NB4 (cell line): ENCODE measurements around the gene PLXDC2.

Experiments used
- POLR2A ChIP-seq: IDR thresholded peaks from 2 replicates; pipeline ENCODE4 v1.6.1; 2011; ENCODE audit warnings: mild to moderate bottlenecking; ENCODE audit not compliant: insufficient read length; ENCODE audit errors: extremely low read depth
- TF ChIP-seq, protein P1 (sequence below): IDR thresholded peaks from one replicate; pipeline ENCODE4 v1.5.1; 2012; ENCODE audit warnings: low read depth, low read length
- TF ChIP-seq, protein P2 (sequence below): IDR thresholded peaks from 2 replicates; pipeline ENCODE4 v1.6.1; 2011; ENCODE audit warnings: low read depth, low read length

- TF ChIP-seq, protein P1, sequence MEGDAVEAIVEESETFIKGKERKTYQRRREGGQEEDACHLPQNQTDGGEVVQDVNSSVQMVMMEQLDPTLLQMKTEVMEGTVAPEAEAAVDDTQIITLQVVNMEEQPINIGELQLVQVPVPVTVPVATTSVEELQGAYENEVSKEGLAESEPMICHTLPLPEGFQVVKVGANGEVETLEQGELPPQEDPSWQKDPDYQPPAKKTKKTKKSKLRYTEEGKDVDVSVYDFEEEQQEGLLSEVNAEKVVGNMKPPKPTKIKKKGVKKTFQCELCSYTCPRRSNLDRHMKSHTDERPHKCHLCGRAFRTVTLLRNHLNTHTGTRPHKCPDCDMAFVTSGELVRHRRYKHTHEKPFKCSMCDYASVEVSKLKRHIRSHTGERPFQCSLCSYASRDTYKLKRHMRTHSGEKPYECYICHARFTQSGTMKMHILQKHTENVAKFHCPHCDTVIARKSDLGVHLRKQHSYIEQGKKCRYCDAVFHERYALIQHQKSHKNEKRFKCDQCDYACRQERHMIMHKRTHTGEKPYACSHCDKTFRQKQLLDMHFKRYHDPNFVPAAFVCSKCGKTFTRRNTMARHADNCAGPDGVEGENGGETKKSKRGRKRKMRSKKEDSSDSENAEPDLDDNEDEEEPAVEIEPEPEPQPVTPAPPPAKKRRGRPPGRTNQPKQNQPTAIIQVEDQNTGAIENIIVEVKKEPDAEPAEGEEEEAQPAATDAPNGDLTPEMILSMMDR, result no peak
- TF ChIP-seq, protein P2, sequence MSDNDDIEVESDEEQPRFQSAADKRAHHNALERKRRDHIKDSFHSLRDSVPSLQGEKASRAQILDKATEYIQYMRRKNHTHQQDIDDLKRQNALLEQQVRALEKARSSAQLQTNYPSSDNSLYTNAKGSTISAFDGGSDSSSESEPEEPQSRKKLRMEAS, result no peak
- TF ChIP-seq POLR2A, result no peak
These were observed 187.9 kb downstream of the PLXDC2 start for GRCh38 chr10:20004087-20004523.
